K562 treated with DMSO at 1 percent for 48 hours (cell line): ENCODE measurements around the gene NKAIN4. TPM values are rescaled to one million over a fixed set of nuclear protein-coding genes. Genes with fewer than 3 reads are reported as not detected.

ENCODE experiments used
- total RNA-seq: library from RNA; unstranded; fragments of 300-600 nt; gene quantifications from 2 replicates; pipeline ENCODE4 v1.2.3, GENCODE V29; 2022; ENCODE audit warnings: low replicate concordance; ENCODE audit errors: extremely low read depth

NKAIN4 gene
- not detected in 2 replicates for total RNA-seq

GRCh38 chr20:63254232-63254605 is at the start of gene NKAIN4:
Gene NKAIN4 (minus strand): TSS chr20:63254463. CDS start chr20:63254450, 13 bp downstream.

DNA sequence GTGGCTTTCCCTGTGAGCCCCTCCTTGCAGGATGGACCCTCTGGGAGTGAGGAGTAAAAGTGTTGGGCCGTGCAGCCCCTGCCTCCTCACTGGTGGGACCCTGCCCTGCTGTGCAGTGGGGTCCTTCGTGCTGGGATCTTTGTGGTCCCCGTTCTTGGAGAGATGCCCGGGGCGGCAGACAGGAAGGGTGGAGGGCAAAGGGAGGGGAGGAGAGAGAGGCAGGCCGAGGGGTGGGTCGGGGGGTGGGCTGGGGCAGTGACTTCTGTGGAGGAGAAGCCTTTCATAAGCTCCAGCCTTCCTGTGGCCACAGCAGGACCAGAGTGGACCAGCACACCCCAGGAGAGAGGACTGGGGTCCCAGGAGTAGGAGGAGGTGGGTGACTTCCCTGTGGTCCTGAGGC is 38.6 kb upstream of the NKAIN4 start, which contains the start of gene COL20A1:
TSS of gene COL20A1 (plus strand) at position 283 of the 400 bp plus-strand sequence. CDS start 1,922 bp downstream, outside the sequence.

GRCh38 chr20:63272105-63273058 is 18.1 kb upstream of the NKAIN4 start, which contains the start of gene ARFGAP1:
Gene ARFGAP1 (plus strand): TSS chr20:63272813. CDS start chr20:63275581, 2,768 bp downstream.

DNA sequence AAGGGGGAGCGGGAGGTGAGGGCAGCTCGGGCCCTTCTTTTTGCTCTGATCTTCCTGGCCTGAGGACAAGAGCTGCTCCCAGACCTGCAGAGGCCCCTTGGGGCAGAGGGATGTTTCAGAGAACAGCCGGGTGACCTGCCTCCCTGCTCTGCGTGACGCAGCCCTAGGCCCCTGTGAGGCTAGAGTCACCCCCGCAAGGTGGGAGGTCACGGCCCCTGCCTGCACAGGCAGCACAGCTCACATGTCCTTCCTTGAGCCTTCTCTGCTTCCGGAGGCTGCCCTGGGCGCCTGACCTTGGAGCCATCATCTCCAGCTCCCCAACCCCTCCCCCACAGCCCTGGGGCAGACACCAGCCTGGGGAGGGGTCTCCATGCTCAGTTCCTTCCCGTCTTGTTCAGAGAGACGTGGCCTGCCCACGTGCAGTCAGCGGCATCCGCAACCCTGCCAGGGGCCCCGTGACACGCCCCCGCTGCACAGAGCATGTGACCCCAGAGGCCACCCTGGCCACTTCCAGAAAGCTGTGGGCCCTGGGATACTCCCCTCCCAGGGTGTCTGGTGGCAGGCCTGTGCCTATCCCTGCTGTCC is 18.8 kb downstream of the NKAIN4 start, which contains the start of gene BIRC7:
TSS of gene BIRC7 (plus strand) at position 507 of the 585 bp plus-strand sequence. CDS start 192 bp downstream, outside the sequence.

GRCh38 chr20:63216041-63216848 is 38.0 kb downstream of the NKAIN4 start, which contains the start of gene YTHDF1:
Gene YTHDF1 (minus strand): TSS chr20:63216131. CDS start chr20:63215892, 239 bp downstream.

Other genes with a start within 250 kb of the NKAIN4 start
- not detected in 2 replicates for gene BHLHE23, start 247.5 kb downstream of the NKAIN4 start, total RNA-seq
- not detected in 2 replicates for gene YTHDF1, start 38.3 kb downstream of the NKAIN4 start, total RNA-seq
- not detected in 2 replicates for gene BIRC7, start 18.6 kb downstream of the NKAIN4 start, total RNA-seq
- 409 TPM in 1 of 2 replicates, not detected in the other for gene ARFGAP1, start 18.4 kb upstream of the NKAIN4 start, total RNA-seq
- gene COL20A1, start 38.7 kb upstream of the NKAIN4 start, total RNA-seq = not detected in 2 replicates
- not detected in 2 replicates for gene CHRNA4, start 106.9 kb upstream of the NKAIN4 start, total RNA-seq
- gene KCNQ2, start 218.2 kb upstream of the NKAIN4 start, total RNA-seq = not detected in 2 replicates
- not detected in 2 replicates for gene EEF1A2, start 244.6 kb upstream of the NKAIN4 start, total RNA-seq